HG03039 (cell line): ENCODE measurements around the gene SORCS2.

ENCODE experiments used
- ATAC-seq: cut with Tn5 transposase; IDR thresholded peaks from one replicate; pipeline ENCODE4 v1.9.1; 2021; ENCODE audit warnings: mild to moderate bottlenecking, moderate library complexity; ENCODE audit not compliant: unreplicated experiment

Gene SORCS2

DNA sequence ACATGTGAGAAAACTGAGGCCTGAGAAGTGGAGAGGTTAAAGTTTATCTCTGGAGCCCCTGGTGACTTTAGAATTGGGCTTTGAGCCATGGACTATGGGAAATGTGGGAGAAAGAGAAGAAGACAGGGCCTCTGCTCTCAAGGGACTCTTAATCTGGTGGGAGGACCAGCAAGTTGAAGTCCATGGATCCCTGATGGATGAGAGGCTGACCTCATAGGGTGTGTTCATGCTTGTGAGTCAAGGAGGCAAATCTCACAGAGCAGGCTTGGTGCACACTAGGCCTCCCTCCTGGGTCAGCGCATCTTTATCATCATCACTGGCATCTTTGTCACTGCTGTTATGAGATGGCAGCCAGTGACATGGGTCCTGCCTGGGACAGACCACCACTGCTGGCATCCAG lies 535.4 kb downstream of the SORCS2 start:
- ATAC-seq, result no peak

DNA sequence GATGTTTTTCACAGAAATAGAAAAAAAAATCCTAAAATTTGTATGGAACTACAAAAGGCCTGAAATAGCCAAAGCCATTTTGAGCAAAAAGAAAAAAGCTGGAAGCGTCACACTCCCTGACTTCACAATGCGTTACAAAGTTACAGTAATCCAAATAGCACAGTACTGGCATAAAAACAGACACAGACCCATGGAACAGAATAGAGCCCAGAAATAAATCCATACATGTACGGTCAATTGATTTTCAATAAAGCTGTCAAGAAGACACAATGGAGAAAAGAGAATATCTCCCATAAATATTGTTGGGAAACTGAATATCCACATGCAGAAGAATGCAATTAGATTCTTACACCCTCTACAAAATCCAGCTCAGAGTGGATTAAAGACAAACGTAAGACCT lies 539.1 kb downstream of the SORCS2 start:
- ATAC-seq, result no peak

GRCh38 chr4:7732263-7732662 lies 539.9 kb downstream of the SORCS2 start:
- ATAC-seq, result no peak

DNA sequence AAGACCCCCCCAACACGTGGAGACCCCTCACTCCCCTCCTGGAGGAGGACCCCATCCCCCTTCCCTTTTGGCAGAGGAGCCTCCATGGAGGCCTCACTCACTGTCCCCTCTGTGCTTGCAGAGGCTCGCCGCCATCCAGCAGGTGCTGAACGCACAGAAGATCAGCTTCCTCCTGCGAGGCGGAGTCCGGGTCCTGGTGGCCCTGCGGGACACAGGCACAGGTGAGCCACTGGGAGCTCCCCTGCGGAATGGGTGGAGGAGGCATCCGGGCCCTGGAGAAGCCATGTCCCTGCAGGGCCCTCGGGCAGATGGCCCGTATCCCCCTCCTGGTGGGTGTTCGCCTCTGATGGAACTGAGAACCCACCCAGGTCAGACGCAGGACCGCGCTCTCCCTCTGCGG lies 540.9 kb downstream of the SORCS2 start:
- no peak for ATAC-seq

DNA sequence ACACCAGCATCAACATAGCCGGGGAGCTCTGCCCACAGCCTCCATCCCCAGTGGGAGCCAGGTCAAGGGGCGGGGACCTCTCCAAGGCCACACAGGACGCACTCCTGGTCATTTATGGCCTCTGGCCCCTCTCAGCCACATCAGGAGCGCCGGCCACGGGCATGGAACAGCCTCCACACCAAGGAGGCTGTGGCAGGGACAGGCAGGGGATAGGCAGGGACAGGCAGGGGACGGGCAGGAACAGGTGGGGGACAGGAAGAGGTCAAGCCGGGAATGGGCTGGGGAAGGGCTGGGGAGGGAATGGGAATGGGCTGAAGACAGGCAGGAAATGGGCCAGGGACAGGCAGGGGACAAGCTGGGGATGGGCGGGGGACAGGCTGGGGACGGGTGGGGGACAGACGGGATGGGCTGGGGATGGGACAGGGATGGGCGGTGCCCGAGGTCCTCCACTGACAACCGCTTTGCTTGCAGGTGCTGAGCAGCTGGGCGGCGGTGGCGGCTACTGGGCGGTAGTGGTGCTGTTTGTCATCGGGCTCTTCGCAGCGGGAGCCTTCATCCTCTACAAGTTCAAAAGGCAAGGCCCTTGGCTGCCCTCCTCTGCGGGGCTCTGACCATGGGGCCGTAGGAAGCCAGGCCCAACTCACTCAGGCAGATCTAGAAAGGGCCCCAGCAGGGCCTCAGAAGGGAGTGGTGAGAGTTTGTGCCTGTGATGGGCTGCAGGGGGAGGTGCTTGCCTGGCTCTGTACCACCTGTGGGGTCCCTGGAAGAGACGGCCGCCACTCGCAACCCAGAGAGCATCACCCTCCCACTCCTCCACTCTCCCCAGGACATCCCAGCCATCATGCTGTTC lies 541.7 kb downstream of the SORCS2 start:
- no peak for ATAC-seq

DNA sequence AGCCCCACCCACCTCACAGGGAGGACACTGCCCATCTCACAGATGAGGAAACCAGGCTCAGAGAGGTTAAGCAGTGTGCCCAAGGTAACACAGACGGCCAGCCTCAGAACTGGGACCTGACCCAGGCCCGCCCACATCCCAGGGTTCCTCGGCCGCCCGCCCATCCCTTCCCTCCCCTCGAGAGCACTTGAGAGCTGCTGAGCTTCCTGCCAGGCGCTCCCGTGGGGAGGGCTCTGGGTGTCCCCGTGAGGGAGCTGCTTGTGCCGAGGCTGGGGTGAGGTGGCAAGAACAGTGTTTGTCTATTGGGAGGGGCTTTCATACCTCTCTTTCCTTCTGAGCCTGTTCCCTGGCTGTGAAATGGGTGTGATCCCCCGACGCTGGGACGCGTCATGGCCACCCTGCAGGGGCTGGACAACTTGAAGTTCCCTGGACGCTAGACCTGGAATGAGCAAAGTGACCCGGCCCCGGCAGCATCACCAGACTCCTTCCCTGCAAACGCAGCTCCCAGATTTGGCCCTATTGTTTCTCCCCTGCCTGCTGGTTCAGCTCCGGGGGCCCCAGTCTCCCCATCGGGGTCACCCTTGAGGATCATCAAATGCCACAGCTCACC lies 542.4 kb downstream of the SORCS2 start:
- no peak for ATAC-seq

- ATAC-seq, result no peak
These were observed 543.1 kb downstream of the SORCS2 start for GRCh38 chr4:7735395-7735794.

DNA sequence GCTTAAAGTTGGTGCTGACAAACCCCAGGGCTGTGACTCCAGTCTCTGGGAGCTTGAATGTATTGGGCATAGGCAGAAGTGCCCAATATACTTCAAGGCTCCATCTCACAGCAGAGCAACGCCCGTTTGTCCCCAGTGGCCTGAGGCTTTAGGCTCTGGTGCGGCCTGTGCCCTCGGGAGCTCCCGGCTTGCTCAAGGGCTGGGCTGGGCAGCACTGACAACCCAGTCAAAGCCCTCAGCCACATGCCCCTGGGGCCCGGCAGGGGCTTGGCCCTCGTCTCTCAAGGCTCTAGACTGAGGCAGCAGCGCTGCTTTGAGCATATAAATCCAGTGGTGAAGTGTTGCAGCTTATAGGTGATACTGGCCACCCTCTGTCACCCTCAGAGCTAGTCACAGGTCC lies 543.6 kb downstream of the SORCS2 start:
- ATAC-seq, result no peak

GRCh38 chr4:7736436-7737267 lies 544.3 kb downstream of the SORCS2 start:
- ATAC-seq, result no peak

DNA sequence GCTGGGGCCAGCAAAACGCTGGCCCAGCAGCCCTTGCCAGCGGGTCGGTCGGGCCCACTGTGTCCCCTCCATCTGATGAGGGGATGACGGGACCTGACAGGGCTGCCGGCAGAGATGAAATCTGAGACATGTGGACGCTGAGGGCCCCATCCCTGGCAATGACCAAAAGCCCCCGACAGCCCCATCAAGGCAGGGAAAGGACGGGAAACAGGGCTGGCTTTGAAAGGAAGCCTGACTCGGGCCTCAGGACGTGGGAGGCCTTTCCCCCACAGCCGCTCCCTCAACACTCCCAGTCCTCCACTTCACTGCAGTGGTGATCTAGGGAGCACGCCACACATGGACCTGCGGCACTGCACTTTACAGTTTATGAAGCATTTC lies 544.9 kb downstream of the SORCS2 start:
- ATAC-seq, result no peak

DNA sequence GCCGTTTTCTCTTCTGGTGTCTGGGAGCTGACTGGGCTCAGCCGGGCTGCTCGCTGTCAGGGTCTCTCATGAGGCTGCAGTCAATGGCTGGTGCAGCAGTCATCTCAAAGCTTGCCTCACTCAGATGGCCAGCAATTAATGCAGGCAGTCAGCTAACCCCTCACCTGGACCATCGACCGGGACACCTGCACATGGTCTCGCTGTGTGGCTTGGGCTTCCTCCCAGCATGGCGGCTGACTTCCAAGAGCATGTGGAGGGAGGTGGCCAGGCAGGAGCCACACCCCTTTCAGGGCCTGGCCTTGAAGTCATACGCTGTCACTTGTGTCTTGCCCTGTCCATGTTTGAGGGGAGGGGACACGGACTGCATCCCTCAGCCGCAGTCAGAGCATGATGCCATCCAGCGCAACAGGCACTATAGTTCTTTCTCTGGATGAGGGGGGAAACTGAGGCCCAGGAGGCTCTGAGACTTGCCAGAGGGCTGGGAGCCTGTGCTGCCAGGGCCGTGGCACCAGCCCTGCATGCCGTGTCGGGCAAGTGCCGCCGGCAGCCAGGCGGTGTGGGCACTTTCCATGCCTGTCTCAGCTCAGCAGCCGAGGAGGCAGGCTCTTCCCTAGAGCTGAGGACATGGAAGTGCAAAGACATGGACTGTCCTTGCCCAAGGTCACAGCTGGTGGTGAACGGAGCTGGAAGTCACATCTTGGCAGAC lies 545.6 kb downstream of the SORCS2 start:
- ATAC-seq, result no peak

DNA sequence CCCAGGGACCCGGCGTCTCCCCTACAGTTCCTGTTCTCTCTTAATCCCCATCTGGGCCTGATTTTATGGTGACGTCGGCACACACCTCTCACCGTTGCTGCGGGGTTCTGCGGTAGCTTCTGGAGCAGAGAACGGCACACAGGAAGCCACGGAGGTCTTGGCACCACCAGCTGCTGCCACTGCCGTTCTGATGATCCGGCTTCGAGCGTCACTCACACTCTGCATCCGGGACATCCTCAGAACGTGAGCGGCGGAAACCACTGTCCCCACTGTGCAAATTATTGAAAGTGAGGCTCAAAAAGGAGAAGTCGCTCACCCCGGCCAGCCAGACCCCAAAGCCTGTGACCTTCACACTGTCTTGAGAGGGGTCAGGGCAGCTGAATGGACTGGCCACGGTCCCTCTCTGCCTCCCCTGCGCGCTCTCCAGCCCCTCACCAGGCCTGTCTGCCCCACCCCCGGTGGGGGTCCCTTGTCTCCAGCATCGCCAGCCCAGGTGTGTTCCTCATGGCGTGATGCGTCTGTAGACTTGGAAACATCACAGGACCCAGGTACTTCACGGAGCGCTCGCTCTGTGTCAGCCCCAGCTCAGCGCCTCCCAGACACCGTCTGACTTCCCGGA lies 546.2 kb downstream of the SORCS2 start:
- no peak for ATAC-seq

DNA sequence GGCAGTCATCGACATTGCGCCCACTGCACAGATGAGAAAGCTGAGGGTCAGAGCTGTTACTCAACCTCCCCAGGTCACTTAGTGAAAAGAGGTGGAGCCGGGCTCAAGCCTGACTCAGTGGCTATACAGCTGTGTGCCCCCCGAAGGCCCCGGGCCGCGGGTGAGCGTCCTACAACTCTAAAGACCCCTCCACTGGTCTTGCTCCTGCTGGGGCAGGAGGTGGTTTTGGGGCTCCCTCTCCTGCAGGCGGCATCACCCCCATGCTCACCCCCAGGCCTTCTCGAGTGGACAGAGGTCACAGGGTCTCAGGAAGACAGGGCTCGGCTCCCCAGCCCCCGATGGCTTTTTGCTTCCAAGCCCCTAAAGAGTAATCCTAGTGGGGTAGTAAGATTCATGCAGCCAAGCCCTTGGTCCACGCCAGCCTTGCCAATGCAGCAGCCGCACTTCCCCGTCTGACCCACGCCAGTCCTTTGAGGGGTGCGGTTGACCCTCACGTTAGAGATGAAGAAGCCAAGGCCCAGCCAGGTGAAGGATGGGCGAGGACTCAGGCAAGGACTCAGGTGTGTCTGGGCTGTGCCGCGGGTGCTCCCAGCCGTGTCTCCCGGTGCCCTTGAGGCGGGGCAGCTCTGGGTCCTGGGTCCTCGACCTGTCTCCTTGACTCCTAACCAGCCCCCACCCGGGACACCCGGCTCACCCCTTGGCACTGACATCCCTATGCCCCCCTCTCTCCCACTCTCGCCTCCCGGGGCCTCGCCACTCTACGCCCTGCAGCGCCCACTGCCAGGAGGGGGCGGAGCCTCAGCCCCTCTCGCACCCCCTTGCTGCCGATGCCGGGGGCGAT lies 547.0 kb downstream of the SORCS2 start:
- ATAC-seq, result no peak

DNA sequence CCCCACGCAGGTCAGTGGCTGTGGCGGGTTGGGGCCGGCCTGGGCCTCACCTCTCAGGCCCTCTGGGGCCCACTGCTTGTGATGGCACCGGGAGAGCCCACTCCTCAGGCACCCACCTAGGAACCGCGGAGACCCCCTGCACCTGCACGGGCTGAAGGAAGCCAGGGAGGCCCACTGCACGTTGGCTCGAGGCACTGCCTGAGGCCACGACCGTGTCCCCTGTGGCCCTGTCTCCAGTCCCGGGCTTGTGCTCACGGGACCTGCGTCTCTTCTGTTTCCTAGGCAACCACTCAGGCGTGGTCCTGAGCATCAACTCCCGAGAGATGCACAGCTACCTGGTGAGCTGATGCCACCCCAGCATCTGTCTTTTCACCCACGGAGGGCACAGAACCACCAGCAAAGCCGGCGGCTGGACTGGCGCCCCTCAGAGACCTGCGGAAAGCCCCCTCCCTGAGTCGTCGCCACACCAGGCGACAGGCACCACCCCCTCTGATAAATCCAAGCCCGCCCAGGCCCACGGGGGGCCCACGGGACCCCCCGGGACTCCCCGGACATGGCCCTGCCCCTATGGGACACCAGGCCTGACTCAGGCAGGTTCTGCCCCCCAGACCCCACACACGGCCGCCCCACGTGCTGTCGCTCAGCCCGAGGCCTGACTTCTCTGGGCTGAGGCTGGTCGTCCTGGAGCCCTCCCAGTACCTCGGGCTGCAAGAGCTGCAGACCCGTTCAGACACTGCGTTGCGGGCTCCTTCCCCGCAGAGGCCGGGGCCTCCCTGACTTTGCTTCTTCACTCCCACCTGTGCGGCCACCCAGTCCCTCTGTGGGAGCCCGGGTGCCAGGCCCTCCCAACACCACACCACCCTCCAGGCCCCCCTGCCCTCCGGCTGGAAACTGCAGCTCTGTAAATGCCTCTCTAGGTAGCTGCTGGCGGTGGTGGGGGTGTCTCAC lies 547.9 kb downstream of the SORCS2 start:
- no peak for ATAC-seq

- no peak for ATAC-seq
These were observed 548.7 kb downstream of the SORCS2 start for GRCh38 chr4:7740866-7741525.

DNA sequence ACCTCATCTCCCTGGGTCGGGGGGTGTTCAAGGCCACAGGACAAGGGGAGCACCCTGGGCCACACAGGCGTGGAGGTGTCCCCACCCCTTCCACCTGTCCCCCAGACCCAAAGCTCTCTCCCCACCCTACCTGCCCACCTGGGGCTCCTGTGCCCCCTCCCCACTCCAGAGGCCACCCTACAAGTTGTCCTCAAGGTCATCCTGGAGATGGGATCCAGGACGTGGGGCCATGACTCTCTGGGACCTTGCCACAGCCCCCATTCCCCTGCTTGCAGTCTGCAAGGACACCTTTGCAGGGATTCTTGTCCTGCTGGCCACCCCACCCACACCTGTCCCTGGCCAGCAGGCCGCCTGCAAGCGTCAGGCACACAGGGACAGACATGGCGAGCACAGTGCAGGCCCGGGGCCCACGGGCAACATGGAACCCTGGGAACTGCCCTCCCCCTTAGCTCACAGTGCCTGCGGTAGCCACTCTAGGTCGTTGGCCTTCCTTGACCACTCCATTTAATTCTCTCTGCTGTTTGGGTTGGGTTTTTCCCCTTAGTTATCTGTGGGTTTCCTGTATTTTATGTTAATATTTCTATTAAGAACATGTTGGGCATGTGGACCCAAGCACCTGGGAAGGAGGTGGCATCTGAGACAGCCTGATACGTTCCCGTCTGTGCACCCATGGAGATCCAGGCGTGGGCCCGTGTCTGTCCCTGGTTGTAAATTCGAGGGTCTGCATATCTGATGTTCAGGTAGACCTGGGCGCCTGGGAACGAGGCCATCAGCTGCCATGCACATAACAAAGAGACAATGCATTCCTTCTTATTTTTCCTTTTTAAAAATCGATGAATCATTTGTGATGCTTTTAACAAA lies 549.8 kb downstream of the SORCS2 start:
- ATAC-seq, result no peak

GRCh38 chr4:7742807-7743280 lies 550.5 kb downstream of the SORCS2 start:
- ATAC-seq, result no peak
